PC-3 (cell line): Measurements from ENCODE around the gene TAS2R13. TPM values are rescaled to one million over a fixed set of nuclear protein-coding genes. Genes with fewer than 3 reads are reported as not detected.

Source experiments
- ATAC-seq: fragments of 200-7000 bp; cut with Tn5 transposase; 2 replicates; pipeline ENCODE4 v1.9.1; 2020; ENCODE audit warnings: mild to moderate bottlenecking, moderate library complexity
- BruUV-seq: library from RNA; stranded (reverse); fragments of 400-500 nt; replicated peaks from 2 replicates; lab custom pipeline; 2021; lab: Mats Ljungman, UMichigan
- CTCF ChIA-PET: fragments of 300-600 bp; sonication (Branson Sonifier 250); formaldehyde crosslinking; loops from one replicate; lab custom pipeline; 2022; ENCODE audit warnings: antibody characterized with exemption; lab: Charles Lee
- POLR2A ChIA-PET: fragments of 300-600 bp; sonication (Branson Sonifier 250); formaldehyde crosslinking; loops from one replicate; lab custom pipeline; 2022; ENCODE audit warnings: antibody characterized with exemption; ENCODE audit not compliant: unreplicated experiment; lab: Charles Lee
- DNase-seq: peaks from one replicate; pipeline ENCODE4 v3.0.0-alpha.2; 2015
- H2AFZ ChIP-seq: fragments of 300-600 bp; sonication (generic); 2 replicates; pipeline ENCODE4 v1.6.0; 2016; ENCODE audit warnings: antibody characterized with exemption, low read length
- H3F3A ChIP-seq: fragments of 300-600 bp; sonication (generic); one replicate; pipeline ENCODE4 v1.6.0; 2017; ENCODE audit warnings: antibody characterized with exemption, low read length, control low read depth, mild to moderate bottlenecking; ENCODE audit not compliant: unreplicated experiment
- H3K27ac ChIP-seq: fragments of 300-600 bp; sonication (generic); 2 replicates; pipeline ENCODE4 v1.5.1; 2016; ENCODE audit warnings: mild to moderate bottlenecking, low read length
- H3K27me3 ChIP-seq: fragments of 300-600 bp; sonication (generic); 2 replicates; pipeline ENCODE4 v1.6.1; 2016; ENCODE audit warnings: low read length, mixed read lengths
- H3K36me3 ChIP-seq: fragments of 300-600 bp; sonication (generic); 2 replicates; pipeline ENCODE4 v1.6.1; 2016; ENCODE audit warnings: low read depth, mixed run types, low read length, mixed read lengths
- H3K4me1 ChIP-seq: fragments of 300-600 bp; sonication (generic); 2 replicates; pipeline ENCODE4 v1.5.1; 2016; ENCODE audit warnings: low read length; ENCODE audit not compliant: insufficient read depth
- H3K4me2 ChIP-seq: fragments of 300-600 bp; sonication (generic); 2 replicates; pipeline ENCODE4 v1.6.0; 2016; ENCODE audit warnings: low read length
- H3K4me3 ChIP-seq: fragments of 300-600 bp; sonication (generic); 2 replicates; pipeline ENCODE4 v1.5.1; 2016; ENCODE audit warnings: mild to moderate bottlenecking, low read length, mixed read lengths
- H3K79me2 ChIP-seq: fragments of 300-600 bp; sonication (generic); 2 replicates; pipeline ENCODE4 v1.6.1; 2017; ENCODE audit warnings: low read length, mixed read lengths
- H3K9ac ChIP-seq: fragments of 300-600 bp; sonication (generic); 2 replicates; pipeline ENCODE4 v1.6.0; 2016; ENCODE audit warnings: mild to moderate bottlenecking, low read length
- H3K9me2 ChIP-seq: fragments of 300-600 bp; sonication (generic); replicated peaks from 2 replicates; pipeline ENCODE4 v1.6.1; 2016; ENCODE audit warnings: mixed run types, low read length, mixed read lengths
- H3K9me3 ChIP-seq: fragments of 300-600 bp; sonication (generic); 2 replicates; pipeline ENCODE4 v1.6.1; 2016; ENCODE audit warnings: low read length, mixed read lengths
- H4K20me1 ChIP-seq: fragments of 300-600 bp; sonication (generic); 2 replicates; pipeline ENCODE4 v1.6.1; 2016; ENCODE audit warnings: low read length, mixed read lengths
- EZH2 ChIP-seq: fragments of 300-600 bp; sonication (generic); IDR thresholded peaks from one replicate; pipeline ENCODE4 v1.6.1; 2017; ENCODE audit warnings: antibody characterized with exemption, mild to moderate bottlenecking, low read length; ENCODE audit not compliant: unreplicated experiment
- EZH2phosphoT487 ChIP-seq: fragments of 300-600 bp; sonication (generic); IDR thresholded peaks from 2 replicates; pipeline ENCODE4 v1.6.1; 2018; ENCODE audit warnings: mild to moderate bottlenecking, antibody characterized with exemption, low read length, borderline replicate concordance
- intact Hi-C: fragments of 100-400 bp; cut with micrococcal nuclease; formaldehyde crosslinking; loops from 2 replicates; pipeline ENCODE4 v1.9.0; 2023
- total RNA-seq: library from RNA; depleted of rRNA; stranded (reverse); fragments of >200 nt; gene quantifications from 2 replicates; pipeline ENCODE4 v1.2.3, GENCODE V29; 2014
- TF ChIP-seq, protein P1 (sequence below): fragments of 300-600 bp; sonication (generic); conservative IDR thresholded peaks from 2 replicates; pipeline ENCODE4 v1.5.1; 2017; ENCODE audit warnings: antibody characterized with exemption, low read depth, mild to moderate bottlenecking, low read length

TAS2R13 gene
- total RNA-seq, 1 experiment from 2014 or later = 0.11 TPM

- Histone ChIP-seq H3K27me3 (no peaks in the 10 kb centered on the region), H4K20me1 (no peaks in the 10 kb centered on the region), H3K27ac (no peak overlapping the region), H3K9me3 (no peaks in the 10 kb centered on the region), H3K4me2 (no peak overlapping the region), H3K4me3 (no peak overlapping the region), H3K9ac (no peak overlapping the region), H3K36me3 (no peaks in the 10 kb centered on the region), H3F3A (no peaks in the 10 kb centered on the region), H3K9me2 (no peaks in the 10 kb centered on the region), H2AFZ (no peak overlapping the region), H3K79me2 (no peaks in the 10 kb centered on the region), H3K4me1 (no peaks in the 10 kb centered on the region)
- TF ChIP-seq EZH2 = no peak
- TF ChIP-seq, protein P1, sequence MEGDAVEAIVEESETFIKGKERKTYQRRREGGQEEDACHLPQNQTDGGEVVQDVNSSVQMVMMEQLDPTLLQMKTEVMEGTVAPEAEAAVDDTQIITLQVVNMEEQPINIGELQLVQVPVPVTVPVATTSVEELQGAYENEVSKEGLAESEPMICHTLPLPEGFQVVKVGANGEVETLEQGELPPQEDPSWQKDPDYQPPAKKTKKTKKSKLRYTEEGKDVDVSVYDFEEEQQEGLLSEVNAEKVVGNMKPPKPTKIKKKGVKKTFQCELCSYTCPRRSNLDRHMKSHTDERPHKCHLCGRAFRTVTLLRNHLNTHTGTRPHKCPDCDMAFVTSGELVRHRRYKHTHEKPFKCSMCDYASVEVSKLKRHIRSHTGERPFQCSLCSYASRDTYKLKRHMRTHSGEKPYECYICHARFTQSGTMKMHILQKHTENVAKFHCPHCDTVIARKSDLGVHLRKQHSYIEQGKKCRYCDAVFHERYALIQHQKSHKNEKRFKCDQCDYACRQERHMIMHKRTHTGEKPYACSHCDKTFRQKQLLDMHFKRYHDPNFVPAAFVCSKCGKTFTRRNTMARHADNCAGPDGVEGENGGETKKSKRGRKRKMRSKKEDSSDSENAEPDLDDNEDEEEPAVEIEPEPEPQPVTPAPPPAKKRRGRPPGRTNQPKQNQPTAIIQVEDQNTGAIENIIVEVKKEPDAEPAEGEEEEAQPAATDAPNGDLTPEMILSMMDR = peak; percentile 57
- ChIA-PET POLR2A (no interaction called here), CTCF (no interaction called here)
- intact Hi-C loops = loop anchor here (2.0 kb wide), 1 partner anchor 131 kb away; no protein-coding TSS in a partner anchor
- DNase-seq (peak; percentile 45), ATAC-seq (peak; percentile 77)
- BruUV-seq = no TSS peak
These were observed 7.9 kb downstream of the TAS2R13 start for GRCh38 chr12:10901427-10901826.

DNA sequence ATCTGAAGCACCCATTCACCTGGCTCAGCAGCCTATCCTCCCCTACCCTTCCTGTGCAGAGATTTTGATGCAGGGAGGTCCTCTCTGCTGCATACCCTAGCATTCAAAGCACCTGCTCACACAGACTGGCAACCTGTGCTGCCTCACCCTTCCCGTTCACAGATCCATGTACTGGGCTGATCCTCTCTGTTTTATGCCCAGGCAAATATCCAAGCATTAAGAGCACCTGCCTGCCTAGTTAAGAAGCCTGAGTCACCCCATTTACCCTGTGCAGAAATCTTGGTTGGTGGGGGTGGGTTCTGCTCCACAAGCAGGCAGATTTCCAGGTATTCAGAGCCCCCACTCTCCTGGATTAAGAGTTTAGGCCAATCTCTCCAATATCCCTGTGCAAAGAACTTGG is 8.4 kb downstream of the TAS2R13 start:
- TF ChIP-seq, protein P1 = no peak
- TF ChIP-seq EZH2 (no peak), EZH2phosphoT487 (no peak)
- Histone ChIP-seq H3K4me1 (no peaks in the 10 kb centered on the region), H3K27me3 (no peaks in the 10 kb centered on the region), H3K27ac (no peak overlapping the region), H3K36me3 (no peaks in the 10 kb centered on the region), H3K9me3 (no peaks in the 10 kb centered on the region), H3K4me3 (no peak overlapping the region), H3K79me2 (no peaks in the 10 kb centered on the region), H3K9ac (no peak overlapping the region), H3K4me2 (no peak overlapping the region), H3F3A (no peaks in the 10 kb centered on the region), H3K9me2 (no peaks in the 10 kb centered on the region), H4K20me1 (no peaks in the 10 kb centered on the region), H2AFZ (no peak overlapping the region)
- intact Hi-C loops = loop anchor here (2.0 kb wide), 1 partner anchor 130 kb away; no protein-coding TSS in a partner anchor
- DNase-seq (no peak), ATAC-seq (no peak; the same call in 1 of the 2 replicates)
- CTCF ChIA-PET = no interaction called here
- POLR2A ChIA-PET = no interaction called here
- no TSS peak for BruUV-seq

DNA sequence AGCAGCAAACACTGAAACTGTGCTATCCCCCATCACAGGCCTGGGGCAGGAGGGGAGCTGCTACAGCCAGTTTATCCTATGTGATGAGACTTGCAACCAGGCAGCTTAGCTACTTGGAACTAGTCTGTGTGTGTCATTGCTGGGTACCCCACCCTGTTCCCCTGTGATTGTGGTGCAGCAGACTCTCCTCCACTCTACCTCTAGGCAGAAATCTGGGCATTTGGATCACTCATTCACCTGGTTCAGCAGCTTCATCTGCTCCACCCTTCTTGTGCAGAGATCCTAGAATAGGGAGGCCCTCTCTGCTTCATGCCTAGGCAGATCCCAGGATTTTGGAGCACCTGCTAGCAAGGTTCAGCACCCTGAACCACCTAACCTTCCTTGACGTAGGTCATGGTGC is 8.8 kb downstream of the TAS2R13 start:
- no peak overlapping the region for H3K4me2 ChIP-seq
- POLR2A ChIA-PET = no interaction called here
- no peak for DNase-seq
- no peaks in the 10 kb centered on the region for H3K36me3 ChIP-seq
- no peak for ATAC-seq
- H4K20me1 ChIP-seq = no peaks in the 10 kb centered on the region
- H3K4me3 ChIP-seq = no peak overlapping the region
- H3K27ac ChIP-seq = no peak overlapping the region
- intact Hi-C loops = loop anchor here (2.0 kb wide), 1 partner anchor 130 kb away; no protein-coding TSS in a partner anchor
- H3K9me3 ChIP-seq = no peaks in the 10 kb centered on the region
- BruUV-seq = no TSS peak
- no peak overlapping the region for H2AFZ ChIP-seq
- H3K79me2 ChIP-seq = no peaks in the 10 kb centered on the region
- CTCF ChIA-PET = no interaction called here
- H3K27me3 ChIP-seq = no peaks in the 10 kb centered on the region
- H3K9ac ChIP-seq = no peak overlapping the region
- TF ChIP-seq EZH2phosphoT487 (no peak), EZH2 (no peak)
- TF ChIP-seq, protein P1 = no peak
- no peaks in the 10 kb centered on the region for H3K9me2 ChIP-seq
- no peaks in the 10 kb centered on the region for H3K4me1 ChIP-seq
- no peaks in the 10 kb centered on the region for H3F3A ChIP-seq
